Glutamatergic neuron (in vitro differentiated cells): ENCODE results near the gene MAD2L2. TPM values are rescaled to one million over a fixed set of nuclear protein-coding genes. Genes with fewer than 3 reads are reported as not detected.

Source experiments
- DNase-seq: peaks from one replicate; pipeline ENCODE4 v3.0.0; 2022
- H3K27ac Mint-ChIP-seq: one replicate; pipeline ENCODE4 v1.8.0; 2020; ENCODE audit warnings: mild to moderate bottlenecking, mixed read lengths, inconsistent platforms; ENCODE audit not compliant: unreplicated experiment
- H3K27me3 Mint-ChIP-seq: one replicate; pipeline ENCODE4 v1.8.0; 2020; ENCODE audit warnings: mild to moderate bottlenecking, moderate library complexity, mixed read lengths, inconsistent platforms; ENCODE audit not compliant: unreplicated experiment
- H3K36me3 Mint-ChIP-seq: one replicate; pipeline ENCODE4 v1.8.0; 2020; ENCODE audit warnings: mild to moderate bottlenecking, mixed read lengths, inconsistent platforms; ENCODE audit not compliant: unreplicated experiment
- H3K4me1 Mint-ChIP-seq: one replicate; pipeline ENCODE4 v1.8.0; 2020; ENCODE audit warnings: mild to moderate bottlenecking, low read depth, mixed read lengths, inconsistent platforms; ENCODE audit not compliant: unreplicated experiment
- H3K4me3 Mint-ChIP-seq: one replicate; pipeline ENCODE4 v1.8.0; 2020; ENCODE audit warnings: mild to moderate bottlenecking, mixed read lengths, inconsistent platforms; ENCODE audit not compliant: unreplicated experiment
- H3K9me3 Mint-ChIP-seq: one replicate; pipeline ENCODE4 v1.8.0; 2020; ENCODE audit warnings: mild to moderate bottlenecking, moderate library complexity, mixed read lengths, inconsistent platforms; ENCODE audit not compliant: unreplicated experiment
- total RNA-seq: library from RNA; stranded (reverse); fragmentation: NEBNext Ultra II Directional; extraction: Animal tissue kit (Norgen Biotek cat#: 25700); gene quantifications from one replicate; pipeline ENCODE4 v1.2.1, GENCODE V29; 2021; ENCODE audit not compliant: unreplicated experiment
- TF ChIP-seq, protein P1 (sequence below): fragments of 200-600 bp; sonication (generic); IDR thresholded peaks from one replicate; pipeline ENCODE4 v1.5.0; 2021; ENCODE audit not compliant: partially characterized antibody, unreplicated experiment

MAD2L2 gene
- total RNA-seq, 1 donor from 2014 or later: 90.2 TPM

DNA sequence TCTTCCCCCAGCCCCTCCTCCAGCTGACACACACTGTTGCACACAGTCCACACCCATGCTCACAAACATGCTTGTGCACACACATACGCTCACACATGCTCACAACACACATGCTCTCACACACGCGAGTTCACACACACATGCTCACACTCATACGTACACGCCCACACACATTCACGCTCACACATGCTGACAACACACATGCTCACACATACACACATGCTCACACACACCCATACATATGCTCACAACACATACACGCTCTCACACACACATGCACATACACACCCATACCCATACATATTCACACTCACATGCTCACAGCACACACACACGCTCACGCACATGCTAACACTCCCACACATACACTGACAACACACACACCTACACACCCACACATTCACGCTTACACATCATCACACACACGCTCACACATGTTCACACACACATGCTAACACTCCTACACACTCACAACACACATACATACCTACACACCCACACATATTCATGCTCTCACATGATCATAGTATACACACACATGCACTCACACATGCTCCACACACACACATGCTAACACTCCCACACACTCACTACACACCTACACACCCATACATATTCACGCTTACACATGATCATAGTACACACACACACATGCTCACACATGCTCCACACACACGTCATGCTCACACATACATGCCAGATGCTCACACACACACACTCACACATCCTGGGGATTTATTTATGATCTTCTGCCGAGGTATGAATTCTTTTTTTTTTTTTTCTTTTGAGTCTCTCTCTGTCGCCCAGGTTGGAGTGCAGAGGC lies 21.2 kb upstream of the MAD2L2 start:
- TF ChIP-seq, protein P1, sequence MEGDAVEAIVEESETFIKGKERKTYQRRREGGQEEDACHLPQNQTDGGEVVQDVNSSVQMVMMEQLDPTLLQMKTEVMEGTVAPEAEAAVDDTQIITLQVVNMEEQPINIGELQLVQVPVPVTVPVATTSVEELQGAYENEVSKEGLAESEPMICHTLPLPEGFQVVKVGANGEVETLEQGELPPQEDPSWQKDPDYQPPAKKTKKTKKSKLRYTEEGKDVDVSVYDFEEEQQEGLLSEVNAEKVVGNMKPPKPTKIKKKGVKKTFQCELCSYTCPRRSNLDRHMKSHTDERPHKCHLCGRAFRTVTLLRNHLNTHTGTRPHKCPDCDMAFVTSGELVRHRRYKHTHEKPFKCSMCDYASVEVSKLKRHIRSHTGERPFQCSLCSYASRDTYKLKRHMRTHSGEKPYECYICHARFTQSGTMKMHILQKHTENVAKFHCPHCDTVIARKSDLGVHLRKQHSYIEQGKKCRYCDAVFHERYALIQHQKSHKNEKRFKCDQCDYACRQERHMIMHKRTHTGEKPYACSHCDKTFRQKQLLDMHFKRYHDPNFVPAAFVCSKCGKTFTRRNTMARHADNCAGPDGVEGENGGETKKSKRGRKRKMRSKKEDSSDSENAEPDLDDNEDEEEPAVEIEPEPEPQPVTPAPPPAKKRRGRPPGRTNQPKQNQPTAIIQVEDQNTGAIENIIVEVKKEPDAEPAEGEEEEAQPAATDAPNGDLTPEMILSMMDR: no peak
- no peaks in the 10 kb centered on the region for H3K36me3 Mint-ChIP-seq
- H3K4me1 Mint-ChIP-seq: peaks cover 46% of the 10 kb centered on the region
- no peak for DNase-seq
- no peak overlapping the region for H3K4me3 Mint-ChIP-seq
- no peak overlapping the region for H3K27ac Mint-ChIP-seq
- H3K27me3 Mint-ChIP-seq: peaks cover 2% of the 10 kb centered on the region
- H3K9me3 Mint-ChIP-seq: peaks cover 1% of the 10 kb centered on the region

DNA sequence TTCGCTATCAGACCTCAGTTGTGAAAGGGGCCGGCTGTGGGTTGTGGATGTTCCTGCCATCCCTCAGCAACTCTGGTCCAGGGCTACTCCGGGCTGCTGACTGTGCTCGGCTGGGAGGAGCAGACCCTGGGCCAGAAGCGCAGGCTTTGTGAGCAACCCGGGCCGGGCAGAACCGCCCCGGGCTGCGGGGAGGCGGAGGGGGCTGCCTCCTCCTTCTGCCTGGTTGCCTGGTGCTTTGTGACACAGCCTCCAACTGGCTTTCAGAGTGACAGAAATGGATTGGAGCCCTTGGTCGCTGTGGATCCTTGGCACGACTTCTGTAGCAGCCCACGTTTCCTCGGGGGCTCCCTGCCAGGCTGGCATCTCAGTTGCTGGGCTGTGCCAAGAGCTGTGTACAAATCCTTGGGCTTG lies 20.6 kb upstream of the MAD2L2 start:
- peaks cover 1% of the 10 kb centered on the region for H3K9me3 Mint-ChIP-seq
- H3K4me3 Mint-ChIP-seq: peak overlapping the region; percentile 79
- H3K36me3 Mint-ChIP-seq: no peaks in the 10 kb centered on the region
- H3K27me3 Mint-ChIP-seq: no peaks in the 10 kb centered on the region
- DNase-seq: no peak
- H3K4me1 Mint-ChIP-seq: peaks cover 48% of the 10 kb centered on the region
- TF ChIP-seq, protein P1: no peak
- peak overlapping the region; percentile 88 for H3K27ac Mint-ChIP-seq

DNA sequence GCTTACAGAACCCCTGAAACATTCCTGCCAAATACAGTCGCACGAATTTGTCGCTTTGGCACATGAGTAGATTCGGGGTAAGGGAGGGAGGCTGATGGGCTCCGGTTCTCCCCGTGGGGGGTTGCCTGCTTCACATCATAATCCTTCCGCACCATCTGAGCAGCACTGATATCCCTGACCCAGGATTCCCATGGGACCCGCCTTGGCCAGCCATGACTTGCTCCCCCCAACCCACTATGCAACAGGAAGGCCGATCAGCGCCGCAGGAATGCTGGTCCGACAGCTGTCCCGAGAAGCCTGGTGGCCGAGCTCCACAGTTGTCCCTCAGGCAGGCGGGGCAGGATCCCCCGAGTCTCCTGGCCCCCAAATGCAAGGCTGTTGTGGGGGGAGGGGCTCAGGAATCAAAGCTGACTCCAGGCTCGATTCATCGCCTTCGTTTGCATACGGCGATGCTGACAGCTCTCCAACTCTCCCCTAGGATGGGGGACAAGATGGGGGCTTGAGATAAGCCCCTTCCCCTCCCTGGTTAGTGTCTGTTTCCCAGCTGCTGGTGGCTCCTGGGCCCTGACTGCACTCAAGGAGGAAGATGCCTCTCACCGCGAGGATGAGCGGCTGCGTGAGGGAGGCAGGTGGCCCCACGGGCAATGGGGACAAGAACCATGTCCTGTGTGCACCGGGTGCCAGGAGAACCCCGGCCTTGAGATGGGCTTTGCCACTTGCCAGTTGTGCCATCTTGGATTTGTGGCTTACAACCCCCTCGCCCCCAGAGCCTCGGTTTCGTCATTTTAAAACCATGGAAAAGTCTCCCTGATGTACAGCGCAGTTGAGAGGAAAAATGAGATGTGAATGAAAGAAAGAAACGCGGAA lies 19.9 kb upstream of the MAD2L2 start:
- peak; percentile 87 for DNase-seq
- no peaks in the 10 kb centered on the region for H3K27me3 Mint-ChIP-seq
- H3K27ac Mint-ChIP-seq: peak overlapping the region; percentile 88
- TF ChIP-seq, protein P1: no peak
- H3K9me3 Mint-ChIP-seq: peaks cover 1% of the 10 kb centered on the region
- no peaks in the 10 kb centered on the region for H3K36me3 Mint-ChIP-seq
- peaks cover 46% of the 10 kb centered on the region for H3K4me1 Mint-ChIP-seq
- peak overlapping the region; percentile 79 for H3K4me3 Mint-ChIP-seq

DNA sequence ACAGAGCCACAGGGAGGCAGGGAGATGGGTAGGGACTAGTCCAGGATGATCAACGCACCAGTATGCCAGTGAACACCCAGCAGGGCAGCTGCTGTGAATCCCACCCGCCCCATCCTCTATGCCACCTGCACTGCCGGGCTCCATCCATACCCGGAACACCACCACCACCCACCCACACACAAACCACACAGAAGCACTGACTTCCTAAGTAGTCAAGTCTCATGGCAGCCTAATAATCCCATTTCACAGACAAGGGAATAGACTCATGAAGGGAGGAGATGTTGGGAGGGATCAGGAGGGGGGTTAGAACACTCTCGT lies 16.9 kb upstream of the MAD2L2 start:
- peak overlapping the region; percentile 57 for H3K27ac Mint-ChIP-seq
- no peak overlapping the region for H3K4me3 Mint-ChIP-seq
- TF ChIP-seq, protein P1: no peak
- H3K4me1 Mint-ChIP-seq: peaks cover 33% of the 10 kb centered on the region
- no peaks in the 10 kb centered on the region for H3K36me3 Mint-ChIP-seq
- peaks cover 2% of the 10 kb centered on the region for H3K9me3 Mint-ChIP-seq
- H3K27me3 Mint-ChIP-seq: peaks cover 8% of the 10 kb centered on the region
- no peak for DNase-seq
